GM12891 (cell line): ENCODE results near the gene UBN1.

Source experiments
- PAX5 ChIP-seq: IDR thresholded peaks from 2 replicates; pipeline ENCODE4 v1.6.1; 2011; ENCODE audit warnings: low read length, moderate library complexity, mild to moderate bottlenecking; ENCODE audit not compliant: insufficient read depth, severe bottlenecking
- POLR2A ChIP-seq: IDR thresholded peaks from 2 replicates; pipeline ENCODE4 v1.6.1; 2011; ENCODE audit warnings: low read depth, low read length, control low read depth
- POLR2AphosphoS5 ChIP-seq: IDR thresholded peaks from 2 replicates; pipeline ENCODE4 v1.6.1; 2011; ENCODE audit warnings: low read depth, low read length, control low read depth
- TAF1 ChIP-seq: IDR thresholded peaks from 2 replicates; pipeline ENCODE4 v1.6.1; 2011; ENCODE audit warnings: low read depth, low read length, control low read depth

- TF ChIP-seq POLR2A (no peak), TAF1 (no peak), POLR2AphosphoS5 (no peak), PAX5 (no peak)
Observed at GRCh38 chr16:4864728-4865127, 17.4 kb downstream of the UBN1 start.
